ENCODE results near the gene CASZ1. TPM values are rescaled to one million over a fixed set of nuclear protein-coding genes. Genes with fewer than 3 reads are reported as not detected.

Gene CASZ1
- total RNA-seq, 1 donor from 2014 or later = 26.1 TPM

DNA sequence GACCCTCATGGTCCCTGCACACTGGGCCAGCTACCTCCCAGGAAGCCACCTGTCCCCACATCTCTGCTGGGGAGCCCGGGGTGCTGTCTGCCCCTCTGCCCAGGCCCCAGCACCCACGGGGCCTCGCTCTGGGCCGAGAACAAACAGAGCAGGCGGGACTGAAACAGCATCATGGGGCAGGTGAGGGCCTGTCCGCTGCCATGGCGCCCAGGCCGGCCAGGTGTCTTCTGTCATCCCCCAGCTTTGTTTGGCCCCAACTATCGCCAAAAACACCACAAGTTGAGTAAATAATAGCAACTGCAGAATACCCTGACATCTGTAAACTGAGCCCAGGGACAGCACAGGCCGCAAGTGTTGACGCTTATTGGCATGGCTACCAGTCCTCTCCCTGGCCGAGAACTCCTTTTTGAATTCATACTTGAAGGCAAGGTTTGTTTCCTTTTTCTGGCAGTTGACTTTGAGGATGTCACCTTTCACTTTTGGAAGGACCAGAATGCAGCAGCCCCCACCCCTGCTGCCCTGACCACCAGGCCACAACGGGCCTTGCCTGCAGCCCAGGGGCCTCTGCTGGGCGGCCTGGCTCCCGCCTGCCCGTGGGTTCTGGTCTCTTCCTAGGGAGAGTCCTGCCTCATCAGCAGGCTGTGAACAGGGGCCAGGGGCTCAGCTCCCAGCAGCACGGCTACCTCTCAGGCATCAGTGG lies 152.7 kb downstream of the CASZ1 start:
- H3K4me1 ChIP-seq (ENCODE audit: control insufficient read depth in 3 of 3, insufficient read depth in 3 of 3, low read length in 3 of 3) = peaks cover 7 to 16% (median 13%) of the 10 kb centered on the region in 3 donors
- peaks cover 52 to 61% (median 59%) of the 10 kb centered on the region in 3 donors for H3K36me3 ChIP-seq (ENCODE audit: control insufficient read depth in 3 of 3, insufficient read depth in 3 of 3, low read length in 3 of 3)
- H3K27ac ChIP-seq (ENCODE audit: low read depth, low read length) = no peak overlapping the region
- H3K4me3 ChIP-seq (ENCODE audit: low read length in 3 of 3) = no peak overlapping the region
- no peak overlapping the region for H3K9ac ChIP-seq (ENCODE audit: low read depth in 1 of 3, low read length in 3 of 3)
- no peaks in the 10 kb centered on the region for H3K9me3 ChIP-seq (ENCODE audit: control insufficient read depth in 3 of 3, low read length in 3 of 3)
- H3K27me3 ChIP-seq (ENCODE audit: control insufficient read depth in 3 of 3, insufficient read depth in 3 of 3, low read length in 3 of 3) = peaks cover 0 to 8% (median 0%) of the 10 kb centered on the region in 3 donors

- H3K9me3 ChIP-seq (ENCODE audit: control insufficient read depth in 3 of 3, low read length in 3 of 3) = no peaks in the 10 kb centered on the region
- H3K36me3 ChIP-seq (ENCODE audit: control insufficient read depth in 3 of 3, insufficient read depth in 3 of 3, low read length in 3 of 3) = peaks cover 44 to 53% (median 49%) of the 10 kb centered on the region in 3 donors
- no peak overlapping the region for H3K9ac ChIP-seq (ENCODE audit: low read depth in 1 of 3, low read length in 3 of 3)
- H3K27ac ChIP-seq (ENCODE audit: low read depth, low read length) = no peak overlapping the region
- peaks cover 7 to 16% (median 13%) of the 10 kb centered on the region in 3 donors for H3K4me1 ChIP-seq (ENCODE audit: control insufficient read depth in 3 of 3, insufficient read depth in 3 of 3, low read length in 3 of 3)
- peaks cover 0 to 8% (median 0%) of the 10 kb centered on the region in 3 donors for H3K27me3 ChIP-seq (ENCODE audit: control insufficient read depth in 3 of 3, insufficient read depth in 3 of 3, low read length in 3 of 3)
- no peak overlapping the region for H3K4me3 ChIP-seq (ENCODE audit: low read length in 3 of 3)
These were observed 153.9 kb downstream of the CASZ1 start for GRCh38 chr1:10642403-10643080.

GRCh38 chr1:10641976-10642375 lies 154.5 kb downstream of the CASZ1 start:
- H3K9me3 ChIP-seq (ENCODE audit: control insufficient read depth in 3 of 3, low read length in 3 of 3) = no peaks in the 10 kb centered on the region
- peaks cover 43 to 49% (median 45%) of the 10 kb centered on the region in 3 donors for H3K36me3 ChIP-seq (ENCODE audit: control insufficient read depth in 3 of 3, insufficient read depth in 3 of 3, low read length in 3 of 3)
- peaks cover 7 to 21% (median 13%) of the 10 kb centered on the region in 3 donors for H3K4me1 ChIP-seq (ENCODE audit: control insufficient read depth in 3 of 3, insufficient read depth in 3 of 3, low read length in 3 of 3)
- no peak overlapping the region for H3K9ac ChIP-seq (ENCODE audit: low read depth in 1 of 3, low read length in 3 of 3)
- H3K27ac ChIP-seq (ENCODE audit: low read depth, low read length) = no peak overlapping the region
- H3K27me3 ChIP-seq (ENCODE audit: control insufficient read depth in 3 of 3, insufficient read depth in 3 of 3, low read length in 3 of 3) = peaks cover 0 to 8% (median 0%) of the 10 kb centered on the region in 3 donors
- no peak overlapping the region for H3K4me3 ChIP-seq (ENCODE audit: low read length in 3 of 3)

DNA sequence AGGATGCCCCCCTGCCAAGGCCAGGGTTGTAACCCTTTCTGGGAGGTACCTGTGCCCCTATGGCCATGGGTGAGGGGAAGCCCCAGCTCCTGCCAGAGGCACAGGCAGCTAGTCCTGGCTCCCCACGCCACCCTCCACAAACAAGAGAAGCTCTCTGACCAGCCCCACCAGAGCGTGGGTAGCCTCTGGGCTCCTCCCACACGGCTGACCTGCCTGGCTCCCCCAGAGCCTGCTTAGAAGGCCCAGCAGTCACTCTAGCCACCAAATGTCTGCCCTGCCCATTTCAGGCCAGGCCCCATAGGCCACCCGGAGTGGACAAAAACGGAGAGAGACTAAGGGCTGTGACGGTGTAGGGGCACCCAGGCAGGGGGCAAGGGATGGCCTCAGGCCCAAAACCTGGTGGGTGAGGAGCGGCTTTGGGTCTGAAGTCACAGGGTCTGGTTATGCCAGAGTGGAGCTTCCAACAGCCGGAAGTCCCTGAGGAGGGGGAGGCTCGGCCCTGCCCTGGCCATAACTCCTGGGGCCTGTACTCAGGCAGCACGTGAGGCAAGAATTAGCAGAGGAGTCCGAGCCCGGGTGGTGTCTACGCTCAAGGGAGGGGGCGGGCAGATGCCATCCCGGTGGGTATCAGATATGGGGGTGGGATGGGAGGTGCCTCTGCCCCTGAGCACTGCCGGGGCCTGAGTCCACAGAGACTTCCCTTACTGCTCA lies 155.4 kb downstream of the CASZ1 start:
- peak overlapping the region in 2 of 3 donors; percentile 32 to 54 for H3K9ac ChIP-seq (ENCODE audit: low read depth in 1 of 3, low read length in 3 of 3)
- H3K4me3 ChIP-seq (ENCODE audit: low read length in 3 of 3) = no peak overlapping the region
- peaks cover 38 to 43% (median 41%) of the 10 kb centered on the region in 3 donors for H3K36me3 ChIP-seq (ENCODE audit: control insufficient read depth in 3 of 3, insufficient read depth in 3 of 3, low read length in 3 of 3)
- H3K27ac ChIP-seq (ENCODE audit: low read depth, low read length) = no peak overlapping the region
- H3K27me3 ChIP-seq (ENCODE audit: control insufficient read depth in 3 of 3, insufficient read depth in 3 of 3, low read length in 3 of 3) = peaks cover 0 to 8% (median 0%) of the 10 kb centered on the region in 3 donors
- H3K4me1 ChIP-seq (ENCODE audit: control insufficient read depth in 3 of 3, insufficient read depth in 3 of 3, low read length in 3 of 3) = peaks cover 9 to 24% (median 17%) of the 10 kb centered on the region in 3 donors
- H3K9me3 ChIP-seq (ENCODE audit: control insufficient read depth in 3 of 3, low read length in 3 of 3) = no peaks in the 10 kb centered on the region

- peaks cover 31 to 36% (median 32%) of the 10 kb centered on the region in 3 donors for H3K36me3 ChIP-seq (ENCODE audit: control insufficient read depth in 3 of 3, insufficient read depth in 3 of 3, low read length in 3 of 3)
- peaks cover 0 to 8% (median 0%) of the 10 kb centered on the region in 3 donors for H3K27me3 ChIP-seq (ENCODE audit: control insufficient read depth in 3 of 3, insufficient read depth in 3 of 3, low read length in 3 of 3)
- H3K4me3 ChIP-seq (ENCODE audit: low read length in 3 of 3) = no peak overlapping the region
- H3K9me3 ChIP-seq (ENCODE audit: control insufficient read depth in 3 of 3, low read length in 3 of 3) = no peaks in the 10 kb centered on the region
- peak overlapping the region in 2 of 3 donors; percentile 32 to 54 for H3K9ac ChIP-seq (ENCODE audit: low read depth in 1 of 3, low read length in 3 of 3)
- H3K27ac ChIP-seq (ENCODE audit: low read depth, low read length) = no peak overlapping the region
- peaks cover 20 to 34% (median 26%) of the 10 kb centered on the region in 3 donors for H3K4me1 ChIP-seq (ENCODE audit: control insufficient read depth in 3 of 3, insufficient read depth in 3 of 3, low read length in 3 of 3)
These were observed 156.5 kb downstream of the CASZ1 start for GRCh38 chr1:10639775-10640578.

DNA sequence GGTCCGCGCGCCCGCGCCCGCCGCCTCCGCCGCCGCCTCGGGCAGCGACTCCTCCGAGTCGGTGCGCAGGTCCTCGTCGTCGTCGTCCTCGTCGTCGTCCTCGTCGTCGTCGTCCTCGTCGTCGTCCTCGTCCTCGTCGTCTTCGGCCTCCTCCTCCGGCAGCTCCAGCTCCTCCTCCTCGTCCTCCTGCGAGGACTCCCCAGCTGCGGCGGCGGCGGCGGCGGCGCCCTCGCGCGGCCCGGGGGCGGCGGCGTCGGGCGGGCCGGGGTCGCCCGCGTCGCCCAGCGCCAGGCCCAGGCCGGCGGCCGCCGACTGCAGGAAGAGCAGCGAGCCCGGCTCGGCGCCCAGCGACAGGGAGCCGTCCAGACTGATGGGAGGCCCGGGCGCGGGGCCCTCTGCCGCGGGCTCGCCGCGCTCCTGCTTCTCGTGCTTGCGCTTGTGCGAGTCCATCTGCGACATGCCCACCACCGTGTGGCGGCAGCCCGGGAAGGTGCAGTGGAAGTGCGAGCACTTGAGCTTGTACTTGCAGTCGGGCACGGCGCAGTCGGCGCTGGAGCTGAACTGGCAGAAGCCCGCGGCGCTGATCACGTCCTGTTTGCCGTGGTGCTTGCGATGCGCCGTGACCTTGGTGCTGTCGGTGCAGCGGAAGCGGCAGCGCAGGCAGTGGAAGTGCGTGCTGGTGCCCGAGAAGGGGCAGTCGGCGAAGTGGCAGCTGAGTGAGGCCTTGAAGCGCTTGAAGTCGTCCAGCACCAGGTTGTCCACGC lies 157.3 kb downstream of the CASZ1 start:
- Histone ChIP-seq H3K4me1 (ENCODE audit: control insufficient read depth in 3 of 3, insufficient read depth in 3 of 3, low read length in 3 of 3) (peaks cover 21 to 36% (median 34%) of the 10 kb centered on the region in 3 donors), H3K9me3 (ENCODE audit: control insufficient read depth in 3 of 3, low read length in 3 of 3) (no peaks in the 10 kb centered on the region), H3K27me3 (ENCODE audit: control insufficient read depth in 3 of 3, insufficient read depth in 3 of 3, low read length in 3 of 3) (peaks cover 0 to 8% (median 0%) of the 10 kb centered on the region in 3 donors), H3K9ac (ENCODE audit: low read depth in 1 of 3, low read length in 3 of 3) (no peak overlapping the region), H3K27ac (ENCODE audit: low read depth, low read length) (no peak overlapping the region), H3K4me3 (ENCODE audit: low read length in 3 of 3) (no peak overlapping the region), H3K36me3 (ENCODE audit: control insufficient read depth in 3 of 3, insufficient read depth in 3 of 3, low read length in 3 of 3) (peaks cover 24 to 31% (median 25%) of the 10 kb centered on the region in 3 donors)

- Histone ChIP-seq H3K27ac (ENCODE audit: low read depth, low read length) (no peak overlapping the region), H3K9me3 (ENCODE audit: control insufficient read depth in 3 of 3, low read length in 3 of 3) (no peaks in the 10 kb centered on the region), H3K4me3 (ENCODE audit: low read length in 3 of 3) (no peak overlapping the region), H3K27me3 (ENCODE audit: control insufficient read depth in 3 of 3, insufficient read depth in 3 of 3, low read length in 3 of 3) (peaks cover 0 to 8% (median 0%) of the 10 kb centered on the region in 3 donors), H3K9ac (ENCODE audit: low read depth in 1 of 3, low read length in 3 of 3) (peak overlapping the region in 2 of 3 donors; percentile 32 to 54), H3K36me3 (ENCODE audit: control insufficient read depth in 3 of 3, insufficient read depth in 3 of 3, low read length in 3 of 3) (peaks cover 19 to 26% (median 20%) of the 10 kb centered on the region in 3 donors), H3K4me1 (ENCODE audit: control insufficient read depth in 3 of 3, insufficient read depth in 3 of 3, low read length in 3 of 3) (peaks cover 21 to 36% (median 34%) of the 10 kb centered on the region in 3 donors)
These were observed 157.9 kb downstream of the CASZ1 start for GRCh38 chr1:10638559-10639005.

DNA sequence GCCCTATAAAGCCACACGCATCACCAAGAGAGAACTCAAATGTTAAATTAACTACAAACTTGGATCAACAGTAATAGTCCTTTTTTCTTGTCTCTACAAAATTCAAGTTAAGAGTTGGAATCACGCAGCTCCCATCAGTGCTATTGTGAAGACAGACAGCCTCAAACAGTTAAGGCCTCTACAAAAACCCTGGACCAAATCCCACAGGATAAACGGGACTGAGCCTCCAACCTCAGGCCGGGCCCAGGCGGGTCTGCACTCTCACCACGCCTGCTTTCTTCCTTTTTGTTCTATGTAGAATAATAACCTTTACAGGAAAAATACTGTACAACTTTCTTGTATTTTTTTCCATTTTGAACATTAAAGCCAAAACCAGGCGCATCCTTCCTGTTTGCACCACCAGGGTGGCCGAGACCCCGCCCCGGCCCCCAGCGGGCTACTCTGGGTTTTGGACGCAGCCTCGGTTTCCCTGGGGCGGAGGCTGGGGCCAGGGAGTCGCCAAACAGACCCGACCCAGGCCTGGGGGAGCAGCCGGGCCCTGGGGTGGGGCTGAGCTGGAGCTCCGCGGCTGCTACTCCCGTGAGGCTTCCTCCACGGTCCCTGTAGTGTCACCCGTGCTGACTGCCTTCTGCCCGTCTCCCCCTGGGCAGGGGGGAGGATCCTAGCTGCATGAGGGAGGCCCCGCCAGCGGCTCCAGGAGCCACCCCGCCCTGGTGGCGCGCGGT lies 158.4 kb downstream of the CASZ1 start:
- H3K4me3 ChIP-seq (ENCODE audit: low read length in 3 of 3) = no peak overlapping the region
- H3K36me3 ChIP-seq (ENCODE audit: control insufficient read depth in 3 of 3, insufficient read depth in 3 of 3, low read length in 3 of 3) = peaks cover 14 to 21% (median 14%) of the 10 kb centered on the region in 3 donors

More for the DNA sequence above, 158.4 kb downstream of the CASZ1 start:
- Histone ChIP-seq H3K27me3 (ENCODE audit: control insufficient read depth in 3 of 3, insufficient read depth in 3 of 3, low read length in 3 of 3) (peaks cover 0 to 8% (median 0%) of the 10 kb centered on the region in 3 donors), H3K9me3 (ENCODE audit: control insufficient read depth in 3 of 3, low read length in 3 of 3) (no peaks in the 10 kb centered on the region), H3K9ac (ENCODE audit: low read depth in 1 of 3, low read length in 3 of 3) (peak overlapping the region in 2 of 3 donors; percentile 32 to 54), H3K4me1 (ENCODE audit: control insufficient read depth in 3 of 3, insufficient read depth in 3 of 3, low read length in 3 of 3) (peaks cover 21 to 36% (median 34%) of the 10 kb centered on the region in 3 donors), H3K27ac (ENCODE audit: low read depth, low read length) (no peak overlapping the region)
